Measurements from ENCODE around the gene ZGPAT. TPM values are rescaled to one million over a fixed set of nuclear protein-coding genes. Genes with fewer than 3 reads are reported as not detected.

The ZGPAT gene
- total RNA-seq, 1 experiment from 2014 or later = 28.3 TPM

DNA sequence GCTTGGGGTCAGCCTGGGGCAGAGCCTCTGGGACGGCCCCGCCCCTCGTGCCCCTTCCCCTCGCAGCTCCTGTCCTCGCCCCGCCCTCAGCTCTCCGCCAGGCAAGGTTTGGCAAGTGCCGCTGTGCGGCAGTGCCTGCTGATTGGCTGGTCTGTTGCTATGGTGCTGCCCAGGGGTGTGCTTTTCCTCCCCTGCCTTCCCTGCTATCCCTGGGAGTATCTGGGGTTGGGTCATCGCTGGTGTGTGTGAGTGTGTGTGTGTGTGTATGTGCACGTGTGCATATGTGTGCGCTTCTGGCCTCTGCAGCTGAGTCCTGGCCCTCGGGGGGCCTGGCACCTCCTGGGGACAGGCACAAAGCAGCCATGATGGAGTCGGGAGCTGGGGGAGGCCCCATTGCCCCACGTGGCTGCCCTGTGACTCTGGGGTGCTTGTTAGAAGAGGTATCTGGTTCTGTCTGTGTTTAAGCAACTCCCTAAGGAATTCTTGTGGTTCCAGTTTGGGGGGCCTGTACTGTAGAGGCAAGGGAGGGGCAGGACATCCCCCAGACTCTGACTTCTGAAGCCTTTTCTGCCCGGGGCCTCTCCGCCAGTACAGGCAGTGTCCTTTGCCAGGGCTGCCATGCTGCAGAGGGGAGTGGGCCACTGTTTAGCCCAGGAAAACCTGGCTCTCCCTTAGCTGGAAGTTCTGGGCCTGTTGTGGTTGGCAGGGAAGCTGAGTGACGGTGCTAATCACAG lies 42.8 kb upstream of the ZGPAT start:
- intact Hi-C loops (cut with micrococcal nuclease; ENCODE audit: unreplicated experiment) = no loop called here
- no TSS peak for BruUV-seq (replicated peaks)
- POLR2A ChIA-PET (ENCODE audit: low non-redundant PET) = no interaction called here
- CTCF ChIA-PET = no interaction called here
- Histone ChIP-seq H3K9me3 (ENCODE audit: low read depth, low read length, poor library complexity, severe bottlenecking) (no peaks in the 10 kb centered on the region), H3K27me3 (replicated peaks; ENCODE audit: insufficient read depth, low read depth, low read length, poor library complexity) (no peaks in the 10 kb centered on the region), H3K27ac (ENCODE audit: low read depth, low read length, poor library complexity, severe bottlenecking) (no peak overlapping the region), H3K4me1 (ENCODE audit: insufficient read depth, low read length, poor library complexity, severe bottlenecking) (no peaks in the 10 kb centered on the region), H3K36me3 (ENCODE audit: insufficient read depth, low read length, poor library complexity, severe bottlenecking) (peaks cover 29% of the 10 kb centered on the region), H3K4me3 (ENCODE audit: low read depth, low read length, poor library complexity, severe bottlenecking) (no peak overlapping the region)
- TF ChIP-seq, protein P1, sequence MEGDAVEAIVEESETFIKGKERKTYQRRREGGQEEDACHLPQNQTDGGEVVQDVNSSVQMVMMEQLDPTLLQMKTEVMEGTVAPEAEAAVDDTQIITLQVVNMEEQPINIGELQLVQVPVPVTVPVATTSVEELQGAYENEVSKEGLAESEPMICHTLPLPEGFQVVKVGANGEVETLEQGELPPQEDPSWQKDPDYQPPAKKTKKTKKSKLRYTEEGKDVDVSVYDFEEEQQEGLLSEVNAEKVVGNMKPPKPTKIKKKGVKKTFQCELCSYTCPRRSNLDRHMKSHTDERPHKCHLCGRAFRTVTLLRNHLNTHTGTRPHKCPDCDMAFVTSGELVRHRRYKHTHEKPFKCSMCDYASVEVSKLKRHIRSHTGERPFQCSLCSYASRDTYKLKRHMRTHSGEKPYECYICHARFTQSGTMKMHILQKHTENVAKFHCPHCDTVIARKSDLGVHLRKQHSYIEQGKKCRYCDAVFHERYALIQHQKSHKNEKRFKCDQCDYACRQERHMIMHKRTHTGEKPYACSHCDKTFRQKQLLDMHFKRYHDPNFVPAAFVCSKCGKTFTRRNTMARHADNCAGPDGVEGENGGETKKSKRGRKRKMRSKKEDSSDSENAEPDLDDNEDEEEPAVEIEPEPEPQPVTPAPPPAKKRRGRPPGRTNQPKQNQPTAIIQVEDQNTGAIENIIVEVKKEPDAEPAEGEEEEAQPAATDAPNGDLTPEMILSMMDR (conservative IDR thresholded peaks at IDR 0.05; ENCODE audit: low read depth, low read length) = no peak
- no peak for TF ChIP-seq EZH2 (IDR thresholded peaks at IDR 0.05; ENCODE audit: borderline replicate concordance, low read depth, low read length, poor library complexity, severe bottlenecking)
- DNase-seq (ENCODE audit: low spot score) = peak; percentile 69

DNA sequence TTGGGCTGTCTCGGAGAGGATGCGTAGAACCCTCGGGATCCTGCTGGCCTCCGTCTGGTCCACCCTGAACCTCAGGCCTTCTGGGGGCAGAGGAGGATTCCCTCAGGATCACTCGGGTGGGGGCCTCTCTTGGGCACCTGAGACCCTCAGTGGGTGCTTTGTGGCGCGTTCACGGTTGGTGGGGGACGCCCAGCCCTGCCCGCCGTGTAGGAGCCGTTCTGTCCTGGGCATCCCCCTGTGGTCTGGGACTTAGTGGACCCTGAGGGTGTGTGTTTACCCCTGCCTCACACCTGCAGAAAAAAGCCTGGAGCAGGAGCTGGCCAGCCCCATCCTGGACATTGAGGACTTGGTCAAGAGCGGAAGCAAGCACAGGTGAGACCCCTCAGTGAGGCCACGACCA lies 42.1 kb upstream of the ZGPAT start:
- ChIA-PET POLR2A (ENCODE audit: low non-redundant PET) (no interaction called here), CTCF (no interaction called here)
- H3K4me1 ChIP-seq (ENCODE audit: insufficient read depth, low read length, poor library complexity, severe bottlenecking) = no peaks in the 10 kb centered on the region
- TF ChIP-seq, protein P1 (conservative IDR thresholded peaks at IDR 0.05; ENCODE audit: low read depth, low read length) = no peak
- TF ChIP-seq EZH2 (IDR thresholded peaks at IDR 0.05; ENCODE audit: borderline replicate concordance, low read depth, low read length, poor library complexity, severe bottlenecking) = no peak
- H3K4me3 ChIP-seq (ENCODE audit: low read depth, low read length, poor library complexity, severe bottlenecking) = no peak overlapping the region
- H3K27me3 ChIP-seq (replicated peaks; ENCODE audit: insufficient read depth, low read depth, low read length, poor library complexity) = no peaks in the 10 kb centered on the region
- H3K27ac ChIP-seq (ENCODE audit: low read depth, low read length, poor library complexity, severe bottlenecking) = no peak overlapping the region
- intact Hi-C loops (cut with micrococcal nuclease; ENCODE audit: unreplicated experiment) = no loop called here
- no TSS peak for BruUV-seq (replicated peaks)
- H3K36me3 ChIP-seq (ENCODE audit: insufficient read depth, low read length, poor library complexity, severe bottlenecking) = peaks cover 29% of the 10 kb centered on the region
- H3K9me3 ChIP-seq (ENCODE audit: low read depth, low read length, poor library complexity, severe bottlenecking) = no peaks in the 10 kb centered on the region
- DNase-seq (ENCODE audit: low spot score) = no peak

DNA sequence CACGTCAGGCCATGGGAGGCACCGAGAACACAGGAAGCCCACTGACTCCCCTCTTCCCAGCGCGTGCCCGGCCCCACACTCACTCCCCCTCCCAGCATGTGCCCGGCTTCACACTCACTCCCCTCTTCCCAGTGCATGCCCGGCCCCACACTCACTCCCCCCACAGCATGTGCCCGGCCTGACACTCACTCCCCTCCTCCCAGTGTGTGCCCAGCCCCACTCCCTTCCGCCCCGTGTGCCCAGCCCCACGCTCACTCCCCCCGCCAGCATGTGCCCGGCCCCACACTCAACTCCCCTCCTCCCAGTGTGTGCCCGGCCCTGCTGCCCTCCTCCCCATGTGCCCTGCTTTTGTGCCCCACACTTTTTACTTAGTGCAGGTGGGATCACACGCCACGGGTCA lies 40.0 kb upstream of the ZGPAT start:
- TF ChIP-seq, protein P1 (conservative IDR thresholded peaks at IDR 0.05; ENCODE audit: low read depth, low read length) = no peak
- no peak for TF ChIP-seq EZH2 (IDR thresholded peaks at IDR 0.05; ENCODE audit: borderline replicate concordance, low read depth, low read length, poor library complexity, severe bottlenecking)
- ChIA-PET POLR2A (ENCODE audit: low non-redundant PET) (no interaction called here), CTCF (no interaction called here)
- Histone ChIP-seq H3K36me3 (ENCODE audit: insufficient read depth, low read length, poor library complexity, severe bottlenecking) (peaks cover 27% of the 10 kb centered on the region), H3K9me3 (ENCODE audit: low read depth, low read length, poor library complexity, severe bottlenecking) (no peaks in the 10 kb centered on the region), H3K4me1 (ENCODE audit: insufficient read depth, low read length, poor library complexity, severe bottlenecking) (no peaks in the 10 kb centered on the region), H3K4me3 (ENCODE audit: low read depth, low read length, poor library complexity, severe bottlenecking) (no peak overlapping the region), H3K27me3 (replicated peaks; ENCODE audit: insufficient read depth, low read depth, low read length, poor library complexity) (no peaks in the 10 kb centered on the region), H3K27ac (ENCODE audit: low read depth, low read length, poor library complexity, severe bottlenecking) (no peak overlapping the region)
- no peak for DNase-seq (ENCODE audit: low spot score)
- intact Hi-C loops (cut with micrococcal nuclease; ENCODE audit: unreplicated experiment) = no loop called here
- BruUV-seq (replicated peaks) = no TSS peak
